Thyroid gland (tissue), 4 donors: Measurements from ENCODE around the gene DGKQ. TPM values are rescaled to one million over a fixed set of nuclear protein-coding genes. Genes with fewer than 3 reads are reported as not detected.
A peak's percentile ranks its signal among the peaks of the same experiment; 100 is the strongest.

Experiments
- DNase-seq, 2 donors: peaks; one replicate each; pipeline ENCODE4 v3.0.0-alpha.2; 2019
- H3K27ac ChIP-seq, 3 donors: fragments of 200-600 bp; sonication (generic); 1 replicate in 2 of 3; 2 replicates in 1 of 3; pipeline ENCODE4 v1.5.1; 2016 to 2019; ENCODE audit warnings: mild to moderate bottlenecking in 1 of 3, moderate library complexity in 1 of 3
- H3K27me3 ChIP-seq: fragments of 200-600 bp; sonication (generic); one replicate; pipeline ENCODE4 v1.5.1; 2019
- H3K36me3 ChIP-seq, 2 donors: fragments of 200-600 bp; sonication (generic); one replicate each; pipeline ENCODE4 v1.5.1; 2016 to 2019
- H3K4me1 ChIP-seq, 2 donors: fragments of 200-600 bp; sonication (generic); one replicate each; pipeline ENCODE4 v1.5.1; 2017 to 2019
- H3K4me3 ChIP-seq, 3 donors: fragments of 200-600 bp; sonication (generic); replicated peaks in 1 of 3; 1 replicate in 2 of 3; 2 replicates in 1 of 3; pipeline ENCODE4 v1.5.1; 2016; ENCODE audit warnings: mild to moderate bottlenecking in 1 of 3
- H3K9me3 ChIP-seq: fragments of 200-600 bp; sonication (generic); one replicate; pipeline ENCODE4 v1.5.1; 2017
- POLR2A ChIP-seq, 2 donors: fragments of 450-650 bp; IDR thresholded peaks; one replicate each; pipeline ENCODE4 v1.6.1; 2017; ENCODE audit warnings: antibody characterized with exemption in 2 of 2, mild to moderate bottlenecking in 2 of 2, moderate library complexity in 1 of 2
- WGBS, 2 donors: methylation state at CpG; one replicate each; pipeline ENCODE4 v1.1.5; 2017; 5-methylcytosine and 5-hydroxymethylcytosine counted together
- intact Hi-C: fragments of 100-400 bp; cut with DNase I; formaldehyde crosslinking; loops from one replicate; pipeline ENCODE4 v1.15.1; 2023
- total RNA-seq, 4 donors: library from RNA; depleted of rRNA; stranded (reverse); fragments of >200 nt; gene quantifications; one replicate each; pipeline ENCODE4 v1.2.3, GENCODE V29; 2016
- TF ChIP-seq, protein P1 (sequence below), 6 experiments: fragments of 200-600 bp in 3 of 6; fragments of 450-650 bp in 3 of 6; sonication (generic) in 3 of 6; IDR thresholded peaks; one replicate each; pipeline ENCODE4 v1.5.1; 2016 to 2019; ENCODE audit warnings: antibody characterized with exemption in 6 of 6, mild to moderate bottlenecking in 2 of 6, inconsistent platforms in 1 of 6, moderate library complexity in 1 of 6

Gene DGKQ
- total RNA-seq, 4 donors from 2014 or later: 10.2 to 17.0 (median 11.6) TPM

- 88 to 93% methylated on average over 13 to 19 of the region's 23 CpGs for WGBS, 2 donors
- no peak overlapping the region for H3K27ac ChIP-seq
- no peaks in the 10 kb centered on the region for H3K27me3 ChIP-seq
- no peak for DNase-seq
- no peak overlapping the region for H3K4me3 ChIP-seq
- H3K36me3 ChIP-seq: no peaks in the 10 kb centered on the region
- peaks cover 4 to 17% of the 10 kb centered on the region in 2 donors for H3K4me1 ChIP-seq
- TF ChIP-seq, protein P1, sequence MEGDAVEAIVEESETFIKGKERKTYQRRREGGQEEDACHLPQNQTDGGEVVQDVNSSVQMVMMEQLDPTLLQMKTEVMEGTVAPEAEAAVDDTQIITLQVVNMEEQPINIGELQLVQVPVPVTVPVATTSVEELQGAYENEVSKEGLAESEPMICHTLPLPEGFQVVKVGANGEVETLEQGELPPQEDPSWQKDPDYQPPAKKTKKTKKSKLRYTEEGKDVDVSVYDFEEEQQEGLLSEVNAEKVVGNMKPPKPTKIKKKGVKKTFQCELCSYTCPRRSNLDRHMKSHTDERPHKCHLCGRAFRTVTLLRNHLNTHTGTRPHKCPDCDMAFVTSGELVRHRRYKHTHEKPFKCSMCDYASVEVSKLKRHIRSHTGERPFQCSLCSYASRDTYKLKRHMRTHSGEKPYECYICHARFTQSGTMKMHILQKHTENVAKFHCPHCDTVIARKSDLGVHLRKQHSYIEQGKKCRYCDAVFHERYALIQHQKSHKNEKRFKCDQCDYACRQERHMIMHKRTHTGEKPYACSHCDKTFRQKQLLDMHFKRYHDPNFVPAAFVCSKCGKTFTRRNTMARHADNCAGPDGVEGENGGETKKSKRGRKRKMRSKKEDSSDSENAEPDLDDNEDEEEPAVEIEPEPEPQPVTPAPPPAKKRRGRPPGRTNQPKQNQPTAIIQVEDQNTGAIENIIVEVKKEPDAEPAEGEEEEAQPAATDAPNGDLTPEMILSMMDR (IDR thresholded peaks at IDR 0.05): no peak
- no peak for TF ChIP-seq POLR2A (IDR thresholded peaks at IDR 0.05)
- H3K9me3 ChIP-seq: no peaks in the 10 kb centered on the region
- intact Hi-C loops: no loop called here
Measured at GRCh38 chr4:995311-996026, 22.1 kb upstream of the DGKQ start.

DNA sequence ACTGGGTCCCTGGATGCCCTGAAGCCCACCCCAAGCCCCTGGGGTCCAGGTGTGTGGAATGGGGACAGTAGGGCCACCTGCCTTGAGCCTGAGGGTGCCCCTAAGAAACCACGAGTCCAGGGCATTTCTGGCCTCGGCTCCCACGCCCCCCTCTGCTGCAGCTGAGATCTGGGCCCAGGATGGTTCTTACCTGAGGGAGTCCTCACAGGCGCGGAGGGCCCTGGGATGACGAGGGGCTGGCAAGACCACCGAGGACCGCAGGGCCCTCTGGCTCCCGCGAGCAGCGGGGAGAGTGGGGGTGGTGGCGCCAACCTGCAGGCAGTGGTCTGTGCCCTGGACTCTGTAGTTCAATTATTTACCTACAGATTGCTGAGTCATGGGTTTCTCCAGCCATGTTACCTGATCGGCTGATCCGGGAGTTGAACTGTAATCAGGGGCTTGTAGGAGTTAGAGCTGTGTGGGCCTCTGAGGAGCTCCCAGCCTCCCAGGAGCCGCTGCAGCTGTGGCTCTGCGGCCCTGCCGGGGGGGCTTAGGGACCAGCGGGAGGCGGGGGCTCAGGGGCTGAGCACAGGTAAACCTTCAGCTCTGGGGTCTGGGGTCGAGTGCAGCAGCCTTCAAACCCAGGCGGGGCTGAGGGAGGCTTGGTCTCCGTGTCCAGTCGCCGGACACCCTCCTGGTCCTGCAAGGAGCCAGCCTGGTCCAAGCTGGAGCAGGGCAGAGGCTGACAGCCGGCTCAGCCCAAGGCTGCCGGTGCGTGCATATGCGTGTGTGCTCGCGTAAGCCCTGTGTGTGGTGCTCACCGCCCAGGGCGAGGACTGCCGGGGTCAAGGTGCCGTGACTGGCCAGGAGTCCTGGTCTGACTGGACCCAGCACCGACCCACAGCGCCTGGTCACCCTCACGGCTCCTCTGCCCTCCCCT, 20.0 kb upstream of the DGKQ start, which contains the start of gene SLC26A1:
SLC26A1 (minus strand) TSS at position 294 of the 919 bp plus-strand sequence. CDS start 1,701 bp downstream, outside the sequence.
- Histone ChIP-seq H3K27me3 (no peaks in the 10 kb centered on the region), H3K4me1 (peaks cover 4 to 17% of the 10 kb centered on the region in 2 donors), H3K4me3 (no peak within 1 kb of the TSS), H3K9me3 (no peaks in the 10 kb centered on the region), H3K27ac (no peak within 1 kb of the TSS), H3K36me3 (no peaks in the 10 kb centered on the region)
- intact Hi-C loops: no loop called here
- DNase-seq: no peak
- WGBS, 2 donors: 88 to 95% methylated on average over 12 to 14 of the region's 37 CpGs
- TF ChIP-seq POLR2A (IDR thresholded peaks at IDR 0.05): no peak
- TF ChIP-seq, protein P1 (IDR thresholded peaks at IDR 0.05): no peak

GRCh38 chr4:992297-993110, 19.1 kb upstream of the DGKQ start:
- TF ChIP-seq, protein P1 (IDR thresholded peaks at IDR 0.05): no peak
- no peak for TF ChIP-seq POLR2A (IDR thresholded peaks at IDR 0.05)
- peaks cover 3 to 15% of the 10 kb centered on the region in 2 donors for H3K4me1 ChIP-seq
- H3K27ac ChIP-seq: no peak overlapping the region
- intact Hi-C loops: no loop called here
- no peak overlapping the region for H3K4me3 ChIP-seq
- 47 to 100% methylated on average over 1 to 22 of the region's 25 CpGs for WGBS, 2 donors
- no peaks in the 10 kb centered on the region for H3K27me3 ChIP-seq
- peak; percentile 54 to 61 for DNase-seq
- H3K36me3 ChIP-seq: no peaks in the 10 kb centered on the region
- H3K9me3 ChIP-seq: no peaks in the 10 kb centered on the region

- H3K27me3 ChIP-seq: no peaks in the 10 kb centered on the region
- no peak overlapping the region for H3K27ac ChIP-seq
- peaks cover 4 to 10% of the 10 kb centered on the region in 2 donors for H3K4me1 ChIP-seq
- no peaks in the 10 kb centered on the region for H3K36me3 ChIP-seq
- no peak overlapping the region for H3K4me3 ChIP-seq
- intact Hi-C loops: no loop called here
- WGBS, 2 donors: 88 to 100% methylated on average over 9 to 11 of the region's 50 CpGs
- no peak for DNase-seq
- H3K9me3 ChIP-seq: no peaks in the 10 kb centered on the region
- TF ChIP-seq, protein P1 (IDR thresholded peaks at IDR 0.05): no peak
- TF ChIP-seq POLR2A (IDR thresholded peaks at IDR 0.05): no peak
Measured at GRCh38 chr4:991451-992296, 18.3 kb upstream of the DGKQ start.
